Measurements from ENCODE around the gene DEPDC4.

DNA sequence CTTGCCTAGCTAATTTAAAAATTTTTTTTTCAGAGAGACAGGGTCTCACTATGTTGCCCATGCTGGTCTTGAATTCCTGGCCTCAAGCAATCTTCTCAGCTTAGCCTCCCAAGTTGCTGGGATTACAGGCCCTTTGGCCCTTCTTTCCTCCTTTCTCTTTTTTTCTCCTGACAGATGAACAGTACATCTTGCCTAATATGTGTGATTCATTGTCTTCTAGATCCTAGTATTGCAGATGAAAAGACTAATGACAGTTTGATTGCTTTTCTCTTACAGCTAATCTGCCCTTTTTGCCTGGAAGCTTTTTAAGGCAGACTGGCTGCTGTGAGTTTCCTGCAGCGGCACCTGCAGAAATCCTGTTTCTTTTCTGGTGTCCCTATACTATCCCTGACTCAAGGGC is 12.0 kb downstream of the DEPDC4 start:
- TF ChIP-seq, protein P1, sequence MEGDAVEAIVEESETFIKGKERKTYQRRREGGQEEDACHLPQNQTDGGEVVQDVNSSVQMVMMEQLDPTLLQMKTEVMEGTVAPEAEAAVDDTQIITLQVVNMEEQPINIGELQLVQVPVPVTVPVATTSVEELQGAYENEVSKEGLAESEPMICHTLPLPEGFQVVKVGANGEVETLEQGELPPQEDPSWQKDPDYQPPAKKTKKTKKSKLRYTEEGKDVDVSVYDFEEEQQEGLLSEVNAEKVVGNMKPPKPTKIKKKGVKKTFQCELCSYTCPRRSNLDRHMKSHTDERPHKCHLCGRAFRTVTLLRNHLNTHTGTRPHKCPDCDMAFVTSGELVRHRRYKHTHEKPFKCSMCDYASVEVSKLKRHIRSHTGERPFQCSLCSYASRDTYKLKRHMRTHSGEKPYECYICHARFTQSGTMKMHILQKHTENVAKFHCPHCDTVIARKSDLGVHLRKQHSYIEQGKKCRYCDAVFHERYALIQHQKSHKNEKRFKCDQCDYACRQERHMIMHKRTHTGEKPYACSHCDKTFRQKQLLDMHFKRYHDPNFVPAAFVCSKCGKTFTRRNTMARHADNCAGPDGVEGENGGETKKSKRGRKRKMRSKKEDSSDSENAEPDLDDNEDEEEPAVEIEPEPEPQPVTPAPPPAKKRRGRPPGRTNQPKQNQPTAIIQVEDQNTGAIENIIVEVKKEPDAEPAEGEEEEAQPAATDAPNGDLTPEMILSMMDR (conservative IDR thresholded peaks at IDR 0.05; ENCODE audit: low read length), result no peak
- TF ChIP-seq EZH2phosphoT487 (IDR thresholded peaks at IDR 0.05; ENCODE audit: borderline replicate concordance, low read depth, low read length), result no peak
